ENCODE measurements around the gene ISM2. TPM values are rescaled to one million over a fixed set of nuclear protein-coding genes. Genes with fewer than 3 reads are reported as not detected.

ISM2 gene
- polyA plus RNA-seq, 10 donors: 0.09 to 1.4 (median 0.15) TPM; not detected in 2

GRCh38 chr14:77469539-77469938 lies 29.1 kb downstream of the ISM2 start:
- no peak for DNase-seq

GRCh38 chr14:77469067-77469505 lies 29.5 kb downstream of the ISM2 start:
- DNase-seq: no peak

GRCh38 chr14:77467801-77468200 lies 30.8 kb downstream of the ISM2 start:
- no peak for DNase-seq

GRCh38 chr14:77459072-77459723 lies 39.4 kb downstream of the ISM2 start:
- peak; percentile 34 to 66 (median 46) for DNase-seq

GRCh38 chr14:77458249-77458950 lies 40.2 kb downstream of the ISM2 start:
- DNase-seq: peak in 1 of 3 donors; percentile 16

GRCh38 chr14:77457522-77458248 lies 40.9 kb downstream of the ISM2 start, which contains the start of the genes AHSA1 and VIPAS39:
TSS of gene AHSA1 (plus strand) at chr14:77458093. CDS start at chr14:77458190, 97 bp downstream.
TSS of gene VIPAS39 (minus strand) at chr14:77457601. CDS start at chr14:77454102, 3,499 bp downstream.
- DNase-seq: peak; percentile 98 to 100 (median 99)

GRCh38 chr14:77457115-77457521 lies 41.5 kb downstream of the ISM2 start:
- DNase-seq: no peak

GRCh38 chr14:77455966-77456640 lies 42.5 kb downstream of the ISM2 start:
- DNase-seq: no peak

GRCh38 chr14:77442196-77442595 lies 56.4 kb downstream of the ISM2 start:
- no peak for DNase-seq

GRCh38 chr14:77439861-77440260 lies 58.8 kb downstream of the ISM2 start:
- DNase-seq: no peak

- DNase-seq: no peak
Observed at GRCh38 chr14:77438596-77438995, 60.0 kb downstream of the ISM2 start.

GRCh38 chr14:77436042-77436441 lies 62.6 kb downstream of the ISM2 start:
- DNase-seq: no peak

GRCh38 chr14:77426396-77426795 lies 72.2 kb downstream of the ISM2 start:
- DNase-seq: no peak

- DNase-seq: no peak
Observed at GRCh38 chr14:77424862-77425261, 73.8 kb downstream of the ISM2 start.

Other genes starting within 250 kb of the ISM2 start
- not detected for gene NGB, start 227.6 kb downstream of the ISM2 start, polyA plus RNA-seq (ENCODE audit: insufficient read length in 10 of 10)
- 10 to 100 TPM; 15.3 to 34.0 (median 28.2) TPM for gene POMT2, start 177.9 kb downstream of the ISM2 start, polyA plus RNA-seq (ENCODE audit: insufficient read length in 10 of 10)
- 10 to 100 TPM; 16.9 to 27.7 (median 21.5) TPM for gene GSTZ1, start 177.8 kb downstream of the ISM2 start, polyA plus RNA-seq (ENCODE audit: insufficient read length in 10 of 10)
- 1 to 10 TPM; 4.2 to 8.1 (median 6.2) TPM for gene TMED8, start 121.7 kb downstream of the ISM2 start, polyA plus RNA-seq (ENCODE audit: insufficient read length in 10 of 10)
- gene SAMD15, start 121.4 kb downstream of the ISM2 start, polyA plus RNA-seq (ENCODE audit: insufficient read length in 10 of 10): under 1 TPM; 0.09 to 0.75 (median 0.51) TPM
- under 1 TPM; 0.11 to 0.68 (median 0.29) TPM for gene NOXRED1, start 75.3 kb downstream of the ISM2 start, polyA plus RNA-seq (ENCODE audit: insufficient read length in 10 of 10)
- gene VIPAS39, start 41.2 kb downstream of the ISM2 start, polyA plus RNA-seq (ENCODE audit: insufficient read length in 10 of 10): 10 to 100 TPM; 18.2 to 27.9 (median 22.3) TPM
- 100 to 1,000 TPM; 109 to 155 (median 131) TPM for gene AHSA1, start 40.7 kb downstream of the ISM2 start, polyA plus RNA-seq (ENCODE audit: insufficient read length in 10 of 10)
- 10 to 100 TPM; 13.9 to 21.8 (median 19.5) TPM for gene SPTLC2, start 117.8 kb upstream of the ISM2 start, polyA plus RNA-seq (ENCODE audit: insufficient read length in 10 of 10)
- gene ALKBH1, start 209.2 kb upstream of the ISM2 start, polyA plus RNA-seq (ENCODE audit: insufficient read length in 10 of 10): 10 to 100 TPM in 7 of 10 donors, 1 to 10 TPM in 3; 8.8 to 12.1 (median 10.5) TPM
- 10 to 100 TPM; 70.1 to 82.1 (median 76.9) TPM for gene SLIRP, start 209.3 kb upstream of the ISM2 start, polyA plus RNA-seq (ENCODE audit: insufficient read length in 10 of 10)